GM21576 (cell line): ENCODE data around the gene SRGAP1.

Experiments used
- ATAC-seq: cut with Tn5 transposase; IDR thresholded peaks from one replicate; pipeline ENCODE4 v1.9.1; 2021; ENCODE audit warnings: mild to moderate bottlenecking, moderate library complexity; ENCODE audit not compliant: unreplicated experiment

SRGAP1 gene

GRCh38 chr12:63958876-63959580 is 114.5 kb downstream of the SRGAP1 start:
- no peak for ATAC-seq

DNA sequence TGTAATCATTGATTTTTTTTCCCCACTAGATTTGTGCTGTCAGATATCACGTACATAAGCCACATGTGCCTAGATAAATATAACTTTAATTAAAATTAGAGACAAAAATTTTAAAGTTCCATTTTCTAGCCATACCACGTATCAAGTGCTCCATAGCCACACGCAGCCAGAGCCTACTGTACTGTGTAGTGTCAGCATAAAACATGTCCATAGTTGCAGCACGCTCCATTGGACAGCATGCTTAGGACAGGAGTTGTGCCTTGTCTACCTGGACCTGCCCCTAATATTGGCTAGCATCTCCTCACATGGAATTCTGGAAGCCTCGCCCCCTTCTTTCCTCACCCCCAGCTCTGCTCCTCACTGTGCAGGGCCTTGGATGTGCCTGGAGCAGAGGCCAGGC is 116.5 kb downstream of the SRGAP1 start:
- no peak for ATAC-seq

DNA sequence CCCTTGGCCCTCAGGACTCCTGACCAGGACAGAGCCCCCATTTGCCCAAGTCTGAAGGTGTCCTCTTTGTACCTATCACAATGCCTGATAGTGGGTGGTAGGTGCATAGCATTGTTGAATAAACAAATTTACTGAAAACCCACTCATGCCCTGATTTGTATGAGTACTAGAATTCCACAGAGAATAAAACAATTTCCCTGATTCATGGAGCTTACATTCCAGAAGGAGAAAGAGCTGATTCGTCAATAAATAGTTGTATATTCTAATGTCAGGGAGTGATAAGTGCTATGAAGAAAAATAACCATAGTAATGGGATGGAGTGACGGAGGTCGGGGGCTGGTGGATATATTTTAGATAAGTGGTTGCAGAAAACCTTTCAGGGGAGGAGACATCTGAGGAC is 117.0 kb downstream of the SRGAP1 start:
- no peak for ATAC-seq

- ATAC-seq, result no peak
These were observed 119.4 kb downstream of the SRGAP1 start for GRCh38 chr12:63963868-63964267.

GRCh38 chr12:63964301-63964700 is 119.8 kb downstream of the SRGAP1 start:
- ATAC-seq, result no peak

DNA sequence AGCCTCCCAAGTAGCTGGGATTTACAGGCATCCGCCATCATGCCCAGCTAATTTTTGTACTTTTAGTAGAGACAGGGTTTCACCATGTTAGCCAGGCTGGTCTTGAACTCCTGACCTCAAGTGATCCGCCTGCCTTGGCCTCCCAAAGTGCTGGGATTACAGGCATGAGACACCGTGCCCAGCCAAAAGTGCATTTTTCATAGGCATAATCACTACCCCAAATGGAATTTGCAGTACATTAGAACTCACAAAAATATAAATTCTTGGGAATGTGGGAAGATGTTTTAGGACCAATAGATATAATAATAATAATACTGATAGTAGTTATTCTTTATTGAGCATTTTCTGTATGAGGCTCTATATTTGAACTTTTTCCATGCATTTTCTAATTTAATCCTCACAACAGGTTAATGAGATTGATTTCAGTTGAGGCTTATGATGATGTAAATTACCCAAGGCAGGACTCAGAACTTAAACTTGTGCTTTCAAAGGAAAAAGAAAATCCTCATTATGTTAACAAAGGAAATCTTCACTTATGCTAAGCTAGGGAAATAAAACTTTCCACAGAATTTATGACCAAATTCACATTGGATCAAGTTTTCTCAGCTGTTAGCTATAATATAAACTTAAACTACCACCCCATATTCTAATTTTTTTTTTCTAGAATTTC is 121.6 kb downstream of the SRGAP1 start:
- ATAC-seq, result no peak

DNA sequence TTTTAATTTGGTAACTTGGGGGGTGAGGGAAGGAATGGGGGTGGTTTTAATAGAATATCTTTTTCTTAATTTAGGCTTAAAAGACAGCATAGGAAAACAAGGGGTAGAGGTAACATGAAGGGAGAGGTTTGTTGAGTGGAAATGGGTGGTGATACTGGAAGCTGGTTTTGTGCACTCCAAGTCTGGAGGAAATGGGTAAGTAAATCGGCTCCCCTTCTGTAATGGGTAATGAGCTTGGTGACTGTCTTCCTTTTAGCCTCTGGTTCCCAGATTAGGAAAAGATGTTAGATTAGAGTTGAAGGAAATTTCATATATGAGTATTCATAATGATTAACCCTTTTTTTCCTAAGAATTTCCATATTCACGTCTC is 122.1 kb downstream of the SRGAP1 start:
- no peak for ATAC-seq

GRCh38 chr12:63967358-63968145 is 123.1 kb downstream of the SRGAP1 start:
- ATAC-seq, result no peak

GRCh38 chr12:63968673-63969072 is 124.2 kb downstream of the SRGAP1 start:
- no peak for ATAC-seq

DNA sequence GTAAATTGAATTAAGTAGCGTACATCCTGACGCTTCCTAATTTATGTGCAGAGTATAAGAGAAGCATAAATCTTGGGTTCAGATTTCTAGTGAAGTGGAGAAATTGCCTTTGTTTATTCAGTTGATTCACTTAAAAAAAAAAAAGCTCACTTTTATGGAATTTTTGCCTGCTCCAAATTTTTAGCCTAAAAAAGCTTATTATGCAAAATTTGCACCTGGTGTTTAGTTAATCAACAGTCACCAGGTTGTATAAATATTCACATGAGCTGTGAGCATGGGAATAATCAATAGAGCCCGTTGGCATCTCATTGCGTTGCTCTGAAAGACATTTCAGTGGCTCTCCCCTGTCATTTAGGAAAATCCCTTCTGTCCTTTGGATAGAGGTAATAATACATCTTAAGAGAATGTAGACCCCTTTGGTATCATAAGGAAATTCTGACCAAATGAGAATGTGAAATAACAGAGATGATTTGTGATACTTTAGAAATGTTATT is 132.4 kb downstream of the SRGAP1 start:
- no peak for ATAC-seq

GRCh38 chr12:63977441-63977840 is 132.9 kb downstream of the SRGAP1 start:
- ATAC-seq, result no peak

DNA sequence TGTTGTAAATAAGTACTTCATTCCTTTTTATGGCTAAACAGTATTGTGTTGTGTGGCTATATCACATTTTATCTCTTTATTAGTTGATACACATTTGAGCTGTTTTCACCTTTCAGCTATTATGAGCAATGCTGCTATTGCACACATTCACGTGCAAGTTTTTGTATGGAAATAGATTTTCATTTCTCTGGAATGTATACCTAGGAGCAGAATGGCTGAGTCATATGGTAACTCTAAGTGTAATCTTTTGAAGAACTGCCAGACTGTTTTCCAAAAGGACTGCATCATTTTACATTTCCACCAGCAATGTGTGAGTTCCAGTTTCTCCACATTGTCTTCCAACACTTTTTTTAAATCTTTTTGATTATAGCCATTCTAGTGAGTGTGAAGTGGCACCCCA is 134.0 kb downstream of the SRGAP1 start:
- ATAC-seq, result no peak

DNA sequence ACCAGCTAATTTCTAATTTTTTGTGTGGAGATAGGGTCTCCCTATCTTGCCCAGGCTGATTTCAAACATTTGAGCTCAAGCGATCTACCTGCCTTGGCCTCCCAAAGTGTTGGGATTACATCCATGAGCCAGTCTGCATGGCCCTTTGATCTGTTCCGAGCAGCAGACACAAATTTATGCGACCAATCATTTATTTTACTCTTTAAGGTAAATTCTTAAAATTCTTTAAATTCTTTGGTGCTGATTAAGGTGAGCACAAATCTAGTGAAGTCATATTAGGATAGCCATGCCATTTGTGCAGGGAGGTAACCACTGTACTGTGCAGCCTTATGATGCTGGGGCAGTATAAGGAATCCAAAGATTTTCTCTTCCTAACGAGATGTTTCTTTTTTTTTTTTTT is 135.7 kb downstream of the SRGAP1 start:
- no peak for ATAC-seq

DNA sequence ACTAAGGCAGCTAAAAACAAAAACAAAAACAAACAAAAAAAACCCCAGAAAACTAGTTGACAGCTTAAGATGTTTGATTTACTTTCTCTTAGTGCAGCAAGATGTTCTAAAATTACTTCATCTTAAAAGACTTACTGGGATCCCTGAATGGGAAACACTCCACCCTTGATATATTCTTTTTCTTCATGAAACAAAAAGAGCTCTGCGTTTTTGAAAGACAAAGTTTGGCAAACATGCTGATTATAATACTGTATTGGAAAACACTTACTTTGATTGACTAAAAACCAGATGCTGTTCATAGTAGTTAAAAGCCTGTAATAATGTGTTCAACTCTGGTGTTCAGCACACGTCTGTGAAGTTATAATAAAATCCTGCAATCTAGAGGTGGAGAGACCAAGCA is 136.8 kb downstream of the SRGAP1 start:
- no peak for ATAC-seq

GRCh38 chr12:63982604-63983295 is 138.2 kb downstream of the SRGAP1 start:
- no peak for ATAC-seq

DNA sequence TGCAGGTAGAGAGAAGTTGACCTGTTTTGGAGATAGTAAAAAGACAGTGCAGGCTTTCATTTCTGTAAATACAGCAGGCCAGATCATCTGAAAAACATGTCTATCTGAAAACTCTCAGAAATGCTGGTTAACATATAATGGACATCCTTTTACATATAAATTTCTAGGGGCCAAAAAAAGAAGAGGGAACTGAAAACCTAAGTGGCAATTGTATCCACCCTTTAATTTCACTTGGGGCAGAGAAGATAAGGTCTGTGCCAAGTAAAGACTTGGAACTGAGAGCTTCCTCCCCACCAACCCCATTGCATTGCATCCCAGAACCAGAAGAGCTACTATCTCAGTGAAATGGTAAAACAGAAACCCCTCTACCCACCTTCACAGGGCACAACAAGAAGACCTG is 141.0 kb downstream of the SRGAP1 start:
- no peak for ATAC-seq

DNA sequence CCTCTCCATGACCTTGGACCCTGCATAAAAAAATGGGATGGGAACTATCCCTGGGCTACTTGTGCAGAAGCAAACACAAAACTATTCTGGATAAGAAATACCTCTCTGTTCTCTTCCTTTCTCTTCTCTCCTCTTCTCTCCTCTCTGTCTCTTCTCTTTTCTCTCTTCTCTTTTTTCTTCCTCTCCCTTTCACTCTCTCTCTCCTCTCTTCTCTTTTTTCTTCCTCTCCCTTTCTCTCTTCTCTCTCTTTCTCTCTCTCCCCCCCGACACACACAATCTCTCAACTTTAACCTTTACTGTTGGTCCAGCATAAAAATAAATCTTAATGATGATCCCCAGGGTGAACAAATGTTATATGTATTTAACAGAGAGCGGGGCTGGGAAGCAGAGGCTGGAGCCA is 141.4 kb downstream of the SRGAP1 start:
- no peak for ATAC-seq

- ATAC-seq, result no peak
These were observed 144.9 kb downstream of the SRGAP1 start for GRCh38 chr12:63989301-63989845.

DNA sequence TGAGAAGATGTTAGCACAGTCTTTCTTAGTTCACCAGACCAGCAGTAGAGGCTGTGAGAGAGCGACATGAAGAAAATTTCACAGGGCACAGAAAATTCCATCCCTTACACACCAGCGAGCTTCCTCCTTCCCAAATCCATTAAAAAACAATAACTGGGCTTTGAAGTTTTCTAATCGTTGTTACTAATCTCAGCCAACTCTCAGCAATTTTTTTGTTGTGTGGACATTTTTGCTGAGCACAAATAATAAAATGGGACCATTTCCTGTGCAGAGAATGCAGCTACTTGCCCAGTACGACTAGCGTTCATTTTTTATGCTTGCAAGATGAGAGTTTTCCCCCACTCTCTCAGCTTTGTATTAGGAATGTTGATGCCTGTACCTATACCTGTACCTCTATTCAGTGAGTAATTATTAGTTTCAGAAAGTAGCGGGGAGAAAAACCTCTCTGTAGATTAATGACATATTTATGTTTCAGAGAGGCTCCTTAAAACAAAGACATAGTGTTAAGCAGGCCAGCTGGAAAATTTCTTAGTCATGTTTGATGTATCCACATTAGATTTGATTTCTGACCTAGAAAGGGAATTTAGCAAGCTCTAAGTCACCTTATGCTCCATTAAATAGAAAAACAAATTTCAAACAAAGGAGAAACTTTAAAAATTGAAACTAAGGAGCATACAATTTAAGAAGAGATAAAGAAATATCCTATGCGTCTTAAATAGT is 146.5 kb downstream of the SRGAP1 start:
- no peak for ATAC-seq

DNA sequence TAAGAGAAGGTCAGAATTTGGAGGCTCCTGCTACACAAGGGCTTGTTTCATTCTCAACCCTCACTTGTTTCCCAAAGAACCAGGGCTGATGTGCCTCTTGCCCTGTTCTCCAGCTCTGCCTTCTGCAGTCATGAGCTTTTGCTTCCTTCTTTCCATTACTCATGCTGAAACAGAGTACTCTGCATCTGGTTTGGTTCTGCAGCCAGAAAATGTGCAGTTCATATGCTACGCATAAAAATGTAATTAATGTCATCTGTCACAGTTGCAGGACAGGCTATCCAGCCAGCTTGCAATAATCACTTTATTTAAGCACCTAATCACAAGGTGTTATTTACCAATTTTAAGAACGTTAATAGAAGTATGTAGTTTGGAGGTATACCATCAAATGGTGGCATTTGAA is 150.2 kb downstream of the SRGAP1 start:
- ATAC-seq, result no peak
